ENCODE results near the gene POLD3. TPM values are rescaled to one million over a fixed set of nuclear protein-coding genes. Genes with fewer than 3 reads are reported as not detected.

The POLD3 gene
- total RNA-seq, 1 donor from 2014 or later = 7.5 TPM

GRCh38 chr11:74687237-74688023, 95.0 kb downstream of the POLD3 start:
- peak in 1 of 2 donors; percentile 12 for DNase-seq (ENCODE audit: low read depth in 2 of 2)

- no peak for DNase-seq (ENCODE audit: low read depth in 2 of 2)
Measured at GRCh38 chr11:74689666-74690065, 97.3 kb downstream of the POLD3 start.

GRCh38 chr11:74691755-74692154, 99.4 kb downstream of the POLD3 start:
- no peak for DNase-seq (ENCODE audit: low read depth in 2 of 2)

Other genes with a start within 250 kb of the POLD3 start
- gene PGM2L1, start 194.1 kb upstream of the POLD3 start, total RNA-seq = 31.4 and 40.1 TPM in 2 replicates
- gene KCNE3, start 125.0 kb upstream of the POLD3 start, total RNA-seq = under 0.01 and 0.22 TPM in 2 replicates
- gene LIPT2, start 98.9 kb upstream of the POLD3 start, total RNA-seq = 2.4 and 3.3 TPM in 2 replicates
- 0.65 TPM in 1 of 2 replicates, not detected in the other for gene CHRDL2, start 138.8 kb downstream of the POLD3 start, total RNA-seq
- 11.7 and 12.4 TPM in 2 replicates for gene RNF169, start 156.3 kb downstream of the POLD3 start, total RNA-seq